ENCODE measurements around the gene ABHD17A. TPM values are rescaled to one million over a fixed set of nuclear protein-coding genes. Genes with fewer than 3 reads are reported as not detected.

ABHD17A gene
- total and polyA plus RNA-seq, 7 experiments from 2014 or later: 92.9 to 175 (median 135) TPM

Other genes with a start within 250 kb of the ABHD17A start
- 10 to 100 TPM; 66.6 to 83.6 (median 78.3) TPM for gene TCF3, start 232.9 kb downstream of the ABHD17A start, total RNA-seq
- gene TCF3, start 232.9 kb downstream of the ABHD17A start, polyA plus RNA-seq: 10 to 100 TPM in 1 of 2 donors, 1 to 10 TPM in 1; 5.8 to 15.6 TPM
- gene ONECUT3, start 132.0 kb downstream of the ABHD17A start, total RNA-seq: not detected
- gene ONECUT3, start 132.0 kb downstream of the ABHD17A start, polyA plus RNA-seq: not detected
- gene ATP8B3, start 73.2 kb downstream of the ABHD17A start, total RNA-seq: 10 to 100 TPM in 1 of 5 experiments, 1 to 10 TPM in 4; 1.8 to 15.3 (median 4.0) TPM
- gene ATP8B3, start 73.2 kb downstream of the ABHD17A start, polyA plus RNA-seq: under 1 TPM; 0.83 TPM
- 10 to 100 TPM; 52.7 to 92.6 (median 73.1) TPM for gene REXO1, start 37.0 kb downstream of the ABHD17A start, total RNA-seq
- gene REXO1, start 37.0 kb downstream of the ABHD17A start, polyA plus RNA-seq: 1 to 10 TPM; 5.4 to 9.6 TPM
- 10 to 100 TPM; 20.5 to 65.2 (median 21.1) TPM for gene KLF16, start 21.9 kb downstream of the ABHD17A start, total RNA-seq
- gene KLF16, start 21.9 kb downstream of the ABHD17A start, polyA plus RNA-seq: under 1 TPM; 0.41 to 0.47 TPM
- 10 to 100 TPM in 2 of 5 experiments, 1 to 10 TPM in 3; 3.5 to 13.5 (median 6.1) TPM for gene ADAT3, start 19.9 kb upstream of the ABHD17A start, total RNA-seq
- gene ADAT3, start 19.9 kb upstream of the ABHD17A start, polyA plus RNA-seq: 1 to 10 TPM; 2.2 to 5.9 TPM
- gene SCAMP4, start 19.9 kb upstream of the ABHD17A start, total RNA-seq: 10 to 100 TPM; 17.6 to 35.5 (median 23.0) TPM
- gene SCAMP4, start 19.9 kb upstream of the ABHD17A start, polyA plus RNA-seq: 10 to 100 TPM; 11.8 to 12.8 TPM
- 100 to 1,000 TPM; 109 to 145 (median 117) TPM for gene CSNK1G2, start 55.7 kb upstream of the ABHD17A start, total RNA-seq
- gene CSNK1G2, start 55.7 kb upstream of the ABHD17A start, polyA plus RNA-seq: 10 to 100 TPM; 18.1 to 45.3 TPM
- gene BTBD2, start 130.2 kb upstream of the ABHD17A start, total RNA-seq: 10 to 100 TPM; 53.0 to 70.8 (median 67.5) TPM
- 1 to 10 TPM; 5.2 to 6.5 TPM for gene BTBD2, start 130.2 kb upstream of the ABHD17A start, polyA plus RNA-seq
- 100 to 1,000 TPM; 190 to 347 (median 238) TPM for gene MKNK2, start 165.7 kb upstream of the ABHD17A start, total RNA-seq
- 10 to 100 TPM; 28.8 to 52.9 TPM for gene MKNK2, start 165.7 kb upstream of the ABHD17A start, polyA plus RNA-seq
- gene MOB3A, start 210.8 kb upstream of the ABHD17A start, total RNA-seq: 100 to 1,000 TPM in 4 of 5 experiments, 10 to 100 TPM in 1; 93.2 to 269 (median 117) TPM
- gene MOB3A, start 210.8 kb upstream of the ABHD17A start, polyA plus RNA-seq: 100 to 1,000 TPM in 1 of 2 donors, 10 to 100 TPM in 1; 49.5 to 114 TPM
- gene IZUMO4, start 211.4 kb upstream of the ABHD17A start, total RNA-seq: 10 to 100 TPM; 12.2 to 26.8 (median 15.7) TPM
- 1 to 10 TPM in 1 of 2 donors, under 1 TPM in 1; 0.73 to 1.9 TPM for gene IZUMO4, start 211.4 kb upstream of the ABHD17A start, polyA plus RNA-seq